Prostate gland (tissue), 2 donors: ENCODE results near the gene BTBD9.

Experiments used
- CTCF ChIP-seq, 4 experiments: fragments of 200-600 bp in 2 of 4; fragments of 450-650 bp in 2 of 4; sonication (generic) in 2 of 4; IDR thresholded peaks; 1 replicate in 3 of 4; 2 replicates in 1 of 4; pipeline ENCODE4 v1.5.1; 2016 to 2019; ENCODE audit warnings: antibody characterized with exemption in 4 of 4, mild to moderate bottlenecking in 2 of 4, moderate library complexity in 2 of 4
- POLR2A ChIP-seq: fragments of 450-650 bp; IDR thresholded peaks from one replicate; pipeline ENCODE4 v1.6.1; 2016; ENCODE audit warnings: antibody characterized with exemption, mild to moderate bottlenecking
- POLR2AphosphoS5 ChIP-seq: sonication (generic); formaldehyde crosslinking; IDR thresholded peaks from one replicate; pipeline ENCODE4 v1.6.1; 2017; ENCODE audit warnings: antibody characterized with exemption

- TF ChIP-seq CTCF (IDR thresholded peaks at IDR 0.05) (no peak), POLR2A (no peak), POLR2AphosphoS5 (no peak)
These were observed 48.3 kb downstream of the BTBD9 start for GRCh38 chr6:38591439-38591838.
